HG02610 (cell line): Measurements from ENCODE around the gene SAV1.
"Not testable (repeated sequence)": the region's sequence is repeated elsewhere in the genome, so short reads cannot be mapped to it uniquely, and the experiment has no call there.

Source experiments
- ATAC-seq: cut with Tn5 transposase; IDR thresholded peaks from one replicate; pipeline ENCODE4 v1.9.1; 2021; ENCODE audit warnings: mild to moderate bottlenecking, moderate library complexity; ENCODE audit not compliant: unreplicated experiment

Gene SAV1

DNA sequence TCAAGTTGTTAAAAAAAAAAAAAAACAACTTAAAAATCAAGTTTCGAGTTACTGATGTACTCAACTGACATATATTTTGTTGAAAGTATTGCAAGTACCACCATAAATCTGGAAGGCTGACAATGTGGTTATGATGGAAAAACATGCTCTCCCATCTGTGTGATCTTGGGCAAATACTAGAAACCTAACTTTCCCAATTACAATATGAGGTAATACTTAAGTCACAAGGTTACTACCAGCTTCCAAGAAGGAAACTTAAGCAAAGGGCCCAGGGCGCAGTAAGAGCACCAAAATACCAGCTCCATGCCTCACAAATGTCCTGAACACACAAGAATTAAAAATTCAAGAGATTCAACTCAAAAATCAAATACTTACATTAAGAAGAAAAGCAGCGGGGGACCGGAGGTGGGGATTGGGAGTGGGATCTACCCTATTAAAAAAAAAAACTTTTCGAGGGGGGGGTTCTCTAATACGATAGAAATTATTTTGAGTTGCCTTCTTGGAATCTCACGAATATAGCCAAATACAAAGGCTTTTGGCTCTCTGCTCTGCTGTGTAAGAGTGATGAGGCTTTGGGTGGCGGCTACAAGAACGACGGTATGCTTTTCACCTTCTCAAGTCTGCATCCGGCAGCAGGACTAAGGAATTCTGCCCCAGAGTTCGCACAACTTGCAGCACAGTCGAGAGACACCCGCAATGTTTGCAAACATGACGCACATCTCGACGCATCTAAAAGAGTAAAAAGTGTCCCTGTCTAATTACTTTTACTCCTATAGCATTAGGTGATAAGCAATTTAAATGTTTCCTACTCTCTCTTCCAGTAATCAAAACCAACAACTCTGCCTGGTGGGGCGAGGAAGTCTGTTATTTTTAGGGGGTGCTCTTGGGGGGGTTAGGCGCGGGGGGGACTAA, 1.1 kb downstream of the SAV1 start:
- ATAC-seq, result no peak

GRCh38 chr14:50665300-50665699, 2.8 kb downstream of the SAV1 start:
- peak; percentile 41 for ATAC-seq

DNA sequence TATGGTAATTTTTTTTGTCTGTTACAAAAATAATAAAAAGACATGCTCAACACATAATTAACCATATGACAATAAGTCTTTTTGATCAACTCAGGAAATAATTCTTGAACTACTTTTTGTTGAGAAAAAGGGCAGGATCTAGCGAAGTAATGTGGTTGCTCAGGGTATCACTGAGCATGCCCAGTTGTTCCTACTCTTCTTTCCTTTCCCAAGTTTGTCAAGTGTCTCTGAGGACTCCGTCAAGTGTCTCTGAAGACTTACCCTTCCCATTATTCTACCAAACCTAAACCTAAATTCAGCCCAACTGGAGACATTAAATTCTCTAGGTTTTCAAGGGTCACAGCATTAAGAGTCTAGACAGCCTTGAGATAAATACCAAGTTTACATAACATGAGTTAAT, 3.5 kb downstream of the SAV1 start:
- ATAC-seq, result not testable (repeated sequence)

- ATAC-seq, result no peak
Measured at GRCh38 chr14:50659327-50659974, 8.7 kb downstream of the SAV1 start.

- no peak for ATAC-seq
Measured at GRCh38 chr14:50658203-50658602, 9.9 kb downstream of the SAV1 start.

DNA sequence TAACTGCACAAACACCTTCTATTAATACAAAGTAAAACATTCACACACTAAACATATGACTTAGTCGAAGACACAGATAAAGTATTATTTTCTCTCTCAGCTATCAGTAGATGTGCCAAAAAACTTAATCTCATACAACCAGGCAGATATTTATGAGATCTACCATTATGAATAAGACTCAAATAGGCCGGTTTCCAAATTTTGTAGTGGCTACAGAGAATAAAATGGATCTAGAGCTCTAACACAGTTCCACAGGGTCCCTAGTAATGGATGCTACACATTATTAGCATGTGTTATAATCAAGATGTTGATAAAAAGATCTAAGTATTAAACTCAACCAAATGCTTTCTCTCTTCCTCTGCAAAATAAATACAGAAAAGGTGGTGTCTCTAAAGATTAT, 10.4 kb downstream of the SAV1 start:
- ATAC-seq, result no peak

GRCh38 chr14:50656776-50657175, 11.3 kb downstream of the SAV1 start:
- ATAC-seq, result no peak

DNA sequence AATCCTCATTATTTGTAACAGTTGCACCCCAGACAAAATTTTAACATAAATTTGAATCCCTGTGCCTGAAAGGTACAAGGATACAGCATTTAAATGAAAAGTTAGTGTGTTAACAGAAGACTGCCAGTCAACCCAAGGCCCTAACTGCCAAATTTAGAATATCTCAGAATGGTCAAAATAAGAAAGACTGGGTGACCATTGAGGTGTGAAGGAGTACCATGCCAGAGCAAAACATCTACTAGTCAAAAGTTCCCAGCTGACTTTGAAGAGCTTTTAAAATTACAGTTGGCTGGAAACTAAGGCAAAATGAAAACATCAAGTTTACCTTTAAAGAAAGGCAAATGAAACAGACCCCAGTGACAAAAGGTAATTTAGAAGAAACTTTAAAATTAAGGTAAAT, 18.4 kb downstream of the SAV1 start:
- ATAC-seq, result no peak

- no peak for ATAC-seq
Measured at GRCh38 chr14:50647753-50648152, 20.4 kb downstream of the SAV1 start.

DNA sequence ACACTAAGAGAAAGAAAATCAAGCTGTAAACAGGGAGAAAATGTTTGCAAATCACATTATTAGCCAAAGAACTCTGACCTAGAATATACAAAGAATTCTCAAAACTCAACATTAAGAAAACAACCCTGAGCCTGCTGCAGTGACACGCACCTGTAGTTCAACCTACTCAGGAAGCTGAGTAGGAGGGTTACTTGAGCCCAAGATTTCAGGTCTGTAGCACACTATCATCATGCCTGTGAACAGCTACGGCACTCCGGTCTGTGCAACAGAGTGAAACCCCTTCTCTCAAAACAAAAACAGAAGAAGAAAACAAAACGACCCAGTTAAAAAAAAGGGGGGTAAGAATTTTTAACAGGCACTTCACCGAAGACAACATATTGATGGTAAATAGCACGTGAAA, 20.8 kb downstream of the SAV1 start:
- peak; percentile 75 for ATAC-seq

- ATAC-seq, result no peak
Measured at GRCh38 chr14:50635141-50635540, 33.0 kb downstream of the SAV1 start.

DNA sequence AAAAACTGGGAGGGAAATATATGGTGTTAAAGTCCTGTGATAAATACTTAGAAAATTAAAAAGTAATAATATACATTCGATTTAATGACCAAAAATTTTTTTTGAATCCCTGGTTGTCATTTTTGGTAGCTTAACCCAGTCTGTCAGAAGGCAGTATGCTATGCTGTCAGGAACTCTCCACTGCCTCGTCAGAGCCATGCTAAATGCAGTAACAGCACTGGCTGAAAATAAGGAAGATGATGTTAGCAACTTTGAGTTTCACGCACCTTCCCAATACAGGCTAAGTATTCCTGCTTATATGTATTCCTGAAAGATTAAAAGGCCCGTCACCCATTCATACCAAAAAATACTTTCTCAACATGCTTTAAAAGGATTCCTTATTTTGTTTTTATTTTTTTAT, 34.2 kb downstream of the SAV1 start:
- ATAC-seq, result no peak

GRCh38 chr14:50631408-50631821, 36.7 kb downstream of the SAV1 start:
- no peak for ATAC-seq

DNA sequence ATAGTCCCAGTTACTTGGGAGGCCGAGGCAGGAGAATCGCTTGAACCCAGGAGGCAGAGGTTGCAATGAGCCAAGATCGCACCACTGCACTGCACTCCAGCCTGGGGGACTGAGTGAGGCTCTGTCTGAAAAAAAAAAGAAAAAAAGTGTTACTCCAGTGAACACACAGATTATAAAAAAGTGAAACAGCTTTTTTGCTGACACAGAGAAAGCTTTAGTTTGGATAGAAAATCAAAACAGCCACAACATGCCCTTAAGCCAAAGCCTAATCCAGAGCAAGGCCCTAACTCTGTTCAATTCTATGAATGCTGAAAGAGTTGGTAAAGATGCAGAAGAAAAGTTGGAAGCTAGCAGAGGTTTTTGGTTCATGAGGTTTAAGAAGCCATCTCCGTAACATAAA, 43.2 kb downstream of the SAV1 start:
- not testable (repeated sequence) for ATAC-seq

DNA sequence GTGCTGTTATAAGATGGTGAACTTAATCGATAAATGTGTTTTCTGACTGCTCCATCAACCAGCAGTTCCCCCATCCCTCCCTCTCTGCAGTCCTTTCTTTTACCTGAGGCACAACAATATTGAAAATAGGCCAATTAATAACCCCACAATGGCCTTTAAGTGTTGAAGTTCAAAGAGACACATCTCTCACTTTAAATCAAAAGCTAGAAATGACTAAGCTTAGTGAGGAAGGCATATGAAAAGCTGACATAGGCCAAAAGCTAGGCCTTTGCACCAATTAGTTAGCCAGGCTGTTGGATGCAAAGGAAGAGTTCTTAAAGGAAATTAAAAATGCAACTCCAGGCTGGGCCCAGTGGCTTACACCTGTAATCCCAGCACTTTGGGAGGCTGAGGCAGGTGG, 43.7 kb downstream of the SAV1 start:
- ATAC-seq, result peak; percentile 62

DNA sequence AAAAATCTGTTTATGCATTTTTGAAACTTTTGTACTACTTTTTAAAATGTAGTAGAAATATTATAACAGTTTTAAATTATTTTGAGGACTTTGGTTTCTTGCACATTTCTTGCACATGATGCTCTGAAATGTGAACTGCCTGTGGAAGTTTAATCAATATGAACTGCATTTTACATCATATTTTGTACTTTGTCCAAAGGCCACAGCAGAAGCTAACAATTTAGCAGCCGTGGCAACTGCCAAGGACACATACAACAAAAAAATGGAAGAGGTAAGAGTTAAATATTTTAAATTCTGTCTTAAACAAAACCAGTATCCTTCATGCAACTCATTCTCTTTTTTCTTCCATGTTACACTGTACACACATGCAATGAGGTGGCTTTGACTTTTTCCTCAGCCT, 45.1 kb downstream of the SAV1 start:
- ATAC-seq, result no peak

- ATAC-seq, result no peak
Measured at GRCh38 chr14:50620341-50620740, 47.8 kb downstream of the SAV1 start.

- ATAC-seq, result no peak
Measured at GRCh38 chr14:50619569-50620141, 48.5 kb downstream of the SAV1 start.

DNA sequence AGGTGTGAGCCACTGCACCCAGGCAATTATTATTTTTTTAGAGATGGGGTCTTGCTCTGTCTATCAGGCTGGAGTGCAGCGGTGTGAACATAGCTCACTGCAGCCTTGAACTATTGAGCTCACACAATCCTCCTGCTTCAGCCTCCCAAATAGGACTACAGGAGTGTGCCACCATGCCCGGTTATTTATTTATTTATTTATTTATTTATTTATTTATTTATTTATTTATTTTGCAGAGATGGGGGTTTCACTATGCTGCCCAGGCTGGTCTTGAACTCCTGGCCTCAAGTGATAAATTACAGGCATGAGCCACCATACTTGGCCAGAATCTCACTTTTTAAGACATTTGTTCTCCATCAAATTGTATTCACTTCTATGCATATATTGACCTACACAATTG, 51.8 kb downstream of the SAV1 start:
- ATAC-seq, result no peak

GRCh38 chr14:50615552-50615951, 52.6 kb downstream of the SAV1 start:
- ATAC-seq, result no peak

DNA sequence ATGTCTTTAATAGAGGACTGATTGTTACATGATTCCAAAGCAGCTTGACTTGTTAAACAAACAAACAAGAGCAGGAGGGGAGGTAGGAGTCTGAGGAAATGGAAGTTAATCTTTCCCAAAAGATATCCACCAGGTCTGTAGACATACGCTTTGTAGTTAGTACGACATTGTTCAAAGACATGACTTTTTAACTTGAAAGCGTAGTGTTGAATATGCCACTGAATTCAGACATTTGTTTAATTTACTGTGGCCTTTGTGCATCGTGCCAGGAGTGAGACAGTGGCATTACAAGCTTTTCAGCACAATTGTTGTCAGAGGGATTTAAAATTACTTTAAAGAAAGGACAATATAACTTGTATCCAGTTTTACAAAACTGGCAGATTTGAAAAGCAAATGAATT, 53.0 kb downstream of the SAV1 start:
- ATAC-seq, result no peak

GRCh38 chr14:50612806-50613205, 55.3 kb downstream of the SAV1 start:
- no peak for ATAC-seq
